Body of pancreas (tissue), 4 donors: ENCODE data around the gene AIMP1. TPM values are rescaled to one million over a fixed set of nuclear protein-coding genes. Genes with fewer than 3 reads are reported as not detected.

Source experiments
- ATAC-seq: fragments of 150-250 bp; one replicate; pipeline ENCODE4 v1.9.1; 2016
- DNase-seq, 4 donors: peaks; one replicate each; pipeline ENCODE4 v3.0.0-alpha.2; 2019
- H3K27ac ChIP-seq, 4 donors: fragments of 200-600 bp; sonication (generic); 1 replicate in 3 of 4; 2 replicates in 1 of 4; pipeline versions ENCODE4 v1.5.1 to v1.6.1; 2016 to 2019; ENCODE audit warnings: mild to moderate bottlenecking in 1 of 4, mixed read lengths in 1 of 4, moderate library complexity in 1 of 4
- H3K27me3 ChIP-seq, 2 donors: fragments of 200-600 bp; sonication (generic); one replicate each; pipeline ENCODE4 v1.6.0; 2016; ENCODE audit warnings: mild to moderate bottlenecking in 1 of 2
- H3K36me3 ChIP-seq, 2 donors: fragments of 200-600 bp; sonication (generic); replicated peaks in 1 of 2; 2 replicates each; pipeline ENCODE4 v1.5.1; 2016; ENCODE audit warnings: low read depth in 2 of 2; ENCODE audit not compliant: insufficient read depth in 1 of 2
- H3K4me1 ChIP-seq: fragments of 200-600 bp; sonication (generic); one replicate; pipeline ENCODE4 v1.6.0; 2016
- H3K4me3 ChIP-seq, 2 donors: fragments of 200-600 bp; sonication (generic); 1 replicate in 1 of 2; 2 replicates in 1 of 2; pipeline ENCODE4 v1.5.1; 2016 to 2019
- H3K9me3 ChIP-seq, 3 donors: fragments of 200-600 bp; sonication (generic); 1 replicate in 2 of 3; 2 replicates in 1 of 3; pipeline ENCODE4 v1.5.1; 2016
- CTCF ChIP-seq, 7 experiments: fragments of 450-650 bp in 4 of 7; fragments of 200-600 bp in 3 of 7; sonication (generic) in 3 of 7; IDR thresholded peaks; one replicate each; pipeline ENCODE4 v1.5.1; 2016 to 2019; ENCODE audit warnings: antibody characterized with exemption in 7 of 7
- POLR2A ChIP-seq, 3 donors: fragments of 450-650 bp; IDR thresholded peaks; one replicate each; pipeline ENCODE4 v1.6.1; 2016; ENCODE audit warnings: antibody characterized with exemption in 3 of 3, mild to moderate bottlenecking in 2 of 3
- WGBS, 2 donors: methylation state at CpG; one replicate each; pipeline ENCODE4 v1.1.5; 2017; 5-methylcytosine and 5-hydroxymethylcytosine counted together
- intact Hi-C: fragments of 100-400 bp; cut with DNase I; formaldehyde crosslinking; loops from one replicate; pipeline ENCODE4 v1.15.1; 2023
- total RNA-seq, 2 donors: library from RNA; depleted of rRNA; stranded (reverse); fragments of >200 nt; gene quantifications; one replicate each; pipeline ENCODE4 v1.1.0, GENCODE V29; 2016

Gene AIMP1
- total RNA-seq, 2 donors from 2014 or later, result 13.7 to 14.5 TPM

GRCh38 chr4:106365613-106366012 lies 49.3 kb downstream of the AIMP1 start:
- no peak for TF ChIP-seq CTCF (IDR thresholded peaks at IDR 0.05)
- no peak for TF ChIP-seq POLR2A (IDR thresholded peaks at IDR 0.05)
- no peak for DNase-seq
- H3K27ac ChIP-seq, result no peak overlapping the region
- intact Hi-C loops, result no loop called here
- H3K4me1 ChIP-seq, result no peaks in the 10 kb centered on the region
- H3K36me3 ChIP-seq, result no peaks in the 10 kb centered on the region
- no peaks in the 10 kb centered on the region for H3K27me3 ChIP-seq
- no peaks in the 10 kb centered on the region for H3K9me3 ChIP-seq
- H3K4me3 ChIP-seq, result no peak overlapping the region
- WGBS, 2 donors, result 41 to 52% methylated on average over 1 of the region's 1 CpG
- peak; percentile 33 for ATAC-seq

GRCh38 chr4:106366026-106366425 lies 49.7 kb downstream of the AIMP1 start:
- Histone ChIP-seq H3K4me3 (no peak overlapping the region), H3K27ac (no peak overlapping the region), H3K27me3 (no peaks in the 10 kb centered on the region), H3K9me3 (no peaks in the 10 kb centered on the region), H3K4me1 (no peaks in the 10 kb centered on the region), H3K36me3 (no peaks in the 10 kb centered on the region)
- intact Hi-C loops, result no loop called here
- DNase-seq (no peak), ATAC-seq (no peak)
- TF ChIP-seq CTCF (IDR thresholded peaks at IDR 0.05), result no peak

GRCh38 chr4:106367072-106367471 lies 50.7 kb downstream of the AIMP1 start:
- no peak for TF ChIP-seq POLR2A (IDR thresholded peaks at IDR 0.05)
- no peak for TF ChIP-seq CTCF (IDR thresholded peaks at IDR 0.05)

GRCh38 chr4:106368678-106369077 lies 52.3 kb downstream of the AIMP1 start, which contains the start of gene GIMD1:
TSS of gene GIMD1 (minus strand) at chr4:106368778. CDS start at chr4:106367435, 1,343 bp downstream.
- Histone ChIP-seq H3K4me3 (no peak within 1 kb of the TSS), H3K27me3 (no peaks in the 10 kb centered on the region), H3K9me3 (no peaks in the 10 kb centered on the region), H3K36me3 (no peaks in the 10 kb centered on the region), H3K27ac (no peak within 1 kb of the TSS), H3K4me1 (no peaks in the 10 kb centered on the region)
- TF ChIP-seq POLR2A (IDR thresholded peaks at IDR 0.05) (no peak), CTCF (IDR thresholded peaks at IDR 0.05) (no peak)
- DNase-seq (no peak), ATAC-seq (no peak)
- 38 to 40% methylated on average over 5 of the region's 5 CpGs for WGBS, 2 donors
- intact Hi-C loops, result no loop called here

More at GRCh38 chr4:106367072-106367471, 50.7 kb downstream of the AIMP1 start:
- Histone ChIP-seq H3K27ac (no peak overlapping the region), H3K9me3 (no peaks in the 10 kb centered on the region), H3K27me3 (no peaks in the 10 kb centered on the region), H3K4me3 (no peak overlapping the region), H3K4me1 (no peaks in the 10 kb centered on the region), H3K36me3 (no peaks in the 10 kb centered on the region)
- ATAC-seq (no peak), DNase-seq (no peak)
- 81 to 84% methylated on average over 5 of the region's 5 CpGs for whole genome bisulfite sequencing, 2 donors
- intact Hi-C loops, result no loop called here

- peak; percentile 11 to 46 (median 26) for DNase-seq
Observed at GRCh38 chr4:106369456-106370060, 53.2 kb downstream of the AIMP1 start.

More at GRCh38 chr4:106369456-106370060, 53.2 kb downstream of the AIMP1 start:
- WGBS, 2 donors, result 10 to 15% methylated on average over 6 of the region's 6 CpGs
- Histone ChIP-seq H3K36me3 (no peaks in the 10 kb centered on the region), H3K27ac (no peak overlapping the region), H3K4me1 (no peaks in the 10 kb centered on the region), H3K4me3 (no peak overlapping the region), H3K27me3 (no peaks in the 10 kb centered on the region), H3K9me3 (no peaks in the 10 kb centered on the region)
- TF ChIP-seq POLR2A (IDR thresholded peaks at IDR 0.05) (no peak), CTCF (IDR thresholded peaks at IDR 0.05) (peak in 6 of 7 experiments; percentile 29 to 51 (median 48))
- peak; percentile 48 for ATAC-seq
- intact Hi-C loops, result no loop called here
